H54 (cell line): ENCODE data around the gene APBA2.
"Not testable (repeated sequence)": the region's sequence is repeated elsewhere in the genome, so short reads cannot be mapped to it uniquely, and the experiment has no call there.

Experiments
- DNase-seq: peaks from one replicate; pipeline ENCODE4 v3.0.0; 2011; ENCODE audit warnings: low spot score, mixed read lengths; ENCODE audit not compliant: insufficient read length
- FAIRE-seq: peaks from 3 replicates; lab custom pipeline; 2011; peaks lifted over from hg19 to GRCh38; lab: Jason Lieb, UNC
- POLR2A ChIP-seq: IDR thresholded peaks from 2 replicates; pipeline ENCODE4 v1.6.1; 2011; ENCODE audit warnings: low read depth, mild to moderate bottlenecking, low read length

The APBA2 gene

DNA sequence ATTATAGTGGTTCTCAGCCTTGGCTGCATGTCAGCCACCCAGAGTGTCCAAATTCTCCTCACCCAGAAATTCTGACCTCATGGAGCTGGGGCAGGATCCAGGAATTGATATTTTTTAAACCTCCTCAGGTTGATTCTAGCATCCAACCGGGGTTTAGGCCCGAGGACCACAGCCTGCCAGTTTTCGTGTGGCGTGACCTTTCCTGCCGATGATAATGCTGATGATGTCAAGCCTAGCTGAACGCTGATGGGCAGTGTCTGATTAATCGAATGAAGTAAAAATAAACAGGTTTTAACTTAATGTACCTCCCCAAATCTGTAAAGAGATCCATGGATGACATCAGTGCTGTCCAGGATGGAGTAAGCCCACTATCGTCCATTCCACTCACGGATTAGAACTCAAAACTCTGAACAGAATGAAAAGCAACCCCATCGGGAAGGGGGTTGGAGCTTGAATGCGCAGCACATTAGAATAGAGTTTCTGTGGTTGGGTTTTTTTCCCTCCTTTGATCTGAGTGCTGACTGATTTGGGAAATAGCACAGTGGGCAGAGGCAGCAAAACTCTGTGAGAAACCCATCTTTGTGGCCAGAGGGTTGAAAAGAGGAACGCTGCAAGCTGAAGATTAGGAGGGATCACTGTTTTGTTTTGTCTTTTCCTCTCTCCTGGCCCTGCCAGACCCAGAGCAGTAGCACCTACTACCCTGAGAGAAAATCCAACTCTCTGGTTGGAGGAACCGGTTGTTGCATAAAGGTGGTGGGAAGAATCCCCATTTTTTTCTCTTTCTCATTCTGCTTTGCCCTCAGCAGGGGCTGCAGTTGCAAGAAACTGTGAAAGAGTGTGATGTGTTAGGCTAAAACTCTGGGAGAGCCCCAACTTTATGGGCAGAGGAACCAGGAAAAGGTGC lies 153.9 kb downstream of the APBA2 start:
- DNase-seq, result no peak
- no peak for FAIRE-seq
- no peak for TF ChIP-seq POLR2A

DNA sequence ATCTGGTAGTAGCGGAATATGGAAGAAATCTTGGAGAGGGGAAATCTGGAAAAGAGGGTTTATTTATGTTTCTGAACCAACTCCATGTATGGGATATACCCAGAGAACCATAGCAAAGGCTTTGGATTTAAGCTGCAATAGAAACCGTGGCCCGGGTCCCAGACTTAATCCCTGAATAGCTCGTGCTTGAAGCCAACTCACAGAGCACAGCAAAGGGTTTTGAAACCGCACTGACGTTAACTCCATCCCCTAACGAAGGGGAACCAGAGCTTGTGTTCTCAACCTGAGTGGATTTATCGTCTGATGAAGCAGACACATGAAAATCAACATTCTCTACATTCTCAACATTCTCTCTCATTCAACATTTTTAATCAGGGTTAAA lies 154.6 kb downstream of the APBA2 start:
- FAIRE-seq, result no peak
- DNase-seq, result no peak
- no peak for TF ChIP-seq POLR2A

DNA sequence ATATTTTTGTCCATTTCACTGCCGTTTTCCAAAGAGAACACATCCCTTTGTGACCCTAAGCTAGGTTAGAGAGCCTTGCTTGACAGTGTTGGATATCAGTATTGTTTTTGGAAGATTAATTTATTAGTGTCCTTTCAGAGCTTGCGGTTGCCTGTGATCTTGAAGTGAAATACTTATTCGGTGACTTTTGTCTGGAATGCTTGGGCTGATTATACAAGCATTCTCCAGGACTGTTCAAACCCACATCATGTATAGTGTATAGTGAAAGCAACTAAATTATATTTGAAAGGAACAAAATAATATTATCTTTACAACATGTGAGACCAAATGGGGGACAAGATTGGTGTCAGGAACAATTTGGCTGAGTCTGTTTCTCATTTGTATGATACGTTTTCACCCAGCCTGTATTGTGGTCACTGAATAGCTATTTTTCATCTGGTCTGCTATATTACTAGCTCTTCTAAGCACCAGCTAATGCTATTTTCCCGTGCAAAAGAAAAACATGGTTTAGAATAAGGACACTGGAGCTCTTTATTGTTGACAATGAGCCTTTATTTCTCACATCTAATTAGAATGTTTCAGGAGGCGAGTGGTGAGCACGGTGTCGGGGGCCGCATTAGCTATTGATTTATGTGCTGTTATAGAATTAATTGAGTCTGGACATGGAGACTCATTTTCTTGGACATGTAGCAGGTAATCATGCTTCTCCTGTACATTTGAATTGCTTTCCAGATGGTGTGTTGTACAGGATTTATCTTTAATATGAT lies 158.1 kb downstream of the APBA2 start:
- FAIRE-seq, result no peak
- no peak for DNase-seq
- no peak for TF ChIP-seq POLR2A

DNA sequence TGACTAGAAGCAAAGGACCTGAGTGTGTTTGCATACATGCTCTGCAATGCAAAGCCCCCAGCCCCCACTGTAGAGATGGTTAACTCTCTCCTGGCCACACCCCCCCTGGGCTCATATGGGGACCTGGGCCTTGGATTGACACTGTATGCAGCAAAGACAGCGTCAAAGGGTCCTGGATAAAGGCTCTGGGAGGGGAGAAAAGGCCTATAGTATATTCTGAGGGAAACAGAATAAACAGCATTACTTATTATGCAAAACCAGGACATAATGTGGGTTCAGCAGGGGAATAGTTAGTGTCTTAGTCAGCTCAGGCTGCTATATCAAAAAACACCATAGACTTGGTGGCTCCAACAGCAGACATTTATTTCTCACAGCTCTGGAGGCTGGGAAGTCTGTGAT lies 158.7 kb downstream of the APBA2 start:
- TF ChIP-seq POLR2A, result no peak
- no peak for DNase-seq
- FAIRE-seq, result no peak

DNA sequence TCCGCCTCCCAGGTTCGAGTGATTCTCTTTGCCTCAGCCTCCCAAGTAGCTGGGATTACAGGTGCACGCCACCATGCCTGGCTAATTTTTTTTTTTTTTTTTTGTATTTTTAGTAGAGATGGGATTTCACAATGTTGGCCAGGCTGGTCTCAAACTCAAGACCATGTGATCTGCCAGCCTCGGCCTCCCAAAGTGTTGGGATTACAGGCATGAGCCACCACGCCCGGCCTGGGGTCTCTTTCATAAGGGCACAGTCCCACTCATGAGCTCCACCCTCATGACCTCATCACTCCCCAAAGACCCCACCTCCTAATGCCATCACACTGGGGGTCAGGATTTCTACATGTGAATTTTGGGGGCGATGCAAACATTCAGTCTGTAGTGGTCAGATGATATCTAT lies 159.4 kb downstream of the APBA2 start:
- not testable (repeated sequence) for FAIRE-seq, DNase-seq

DNA sequence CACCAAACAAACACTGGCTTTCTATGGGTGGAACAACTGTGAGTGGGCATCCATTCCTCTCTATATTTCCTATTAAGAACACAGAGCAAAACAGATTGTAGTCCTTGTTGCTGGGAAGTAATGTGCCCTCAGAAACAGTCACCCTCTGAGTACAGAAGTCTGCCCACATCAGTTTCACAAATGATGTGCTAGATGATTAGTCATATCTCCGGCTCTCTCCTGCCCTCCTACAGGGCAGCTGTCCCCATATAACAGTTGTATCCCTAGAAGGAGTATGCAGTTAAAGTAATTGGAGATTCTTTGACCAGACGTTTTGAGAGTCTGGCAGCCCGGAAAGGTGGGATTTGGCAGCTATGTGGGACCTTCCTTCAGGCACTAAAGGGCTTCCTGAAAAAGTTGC lies 159.9 kb downstream of the APBA2 start:
- DNase-seq (peak; percentile 44), FAIRE-seq (no peak)
- TF ChIP-seq POLR2A, result no peak

DNA sequence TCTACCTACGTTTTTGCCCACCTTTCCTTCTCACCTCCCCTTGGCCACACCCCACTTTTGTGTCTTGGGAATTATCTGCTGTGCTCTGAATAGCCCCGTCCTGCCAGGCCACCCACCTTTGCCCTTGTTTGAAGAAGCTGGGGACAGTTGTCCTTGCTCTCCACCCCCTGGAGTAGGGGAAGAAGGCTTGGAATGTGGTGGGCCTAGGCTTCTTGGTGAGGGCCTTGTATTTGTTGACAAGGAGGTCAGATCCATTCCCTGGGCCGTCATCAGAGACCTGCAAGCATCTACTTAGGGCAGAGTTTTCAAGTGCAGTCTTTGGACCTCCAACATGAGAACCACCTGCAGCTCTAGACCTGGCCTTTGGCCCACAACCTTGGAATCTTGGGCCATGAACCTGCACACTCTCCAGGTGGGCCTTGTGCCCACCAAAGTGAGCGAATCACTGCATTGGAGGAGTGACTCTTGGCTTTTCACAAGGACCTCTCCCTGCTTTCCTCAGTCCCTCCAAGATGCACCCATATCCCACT lies 160.6 kb downstream of the APBA2 start:
- FAIRE-seq, result no peak
- no peak for DNase-seq
- TF ChIP-seq POLR2A, result no peak

DNA sequence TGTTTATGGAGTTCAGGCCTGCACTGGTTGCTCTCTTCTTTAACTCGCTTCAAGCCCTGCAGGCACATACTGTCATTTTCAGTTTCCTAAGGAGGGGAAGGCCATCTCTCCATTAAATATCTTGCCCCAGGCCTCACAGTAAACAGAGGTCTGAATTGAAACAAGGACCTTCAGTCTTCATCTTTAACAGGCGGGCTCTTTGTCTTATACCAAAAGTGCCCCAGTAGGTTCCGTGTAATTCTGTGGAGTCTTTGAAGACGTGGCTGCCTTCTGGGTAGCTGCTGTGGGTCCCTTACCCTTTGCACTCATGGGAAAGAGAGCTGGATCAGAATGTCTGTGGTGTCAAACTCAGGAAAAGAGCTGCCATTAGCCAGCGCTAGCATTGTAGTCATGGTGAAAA lies 161.2 kb downstream of the APBA2 start:
- FAIRE-seq (no peak), DNase-seq (no peak)
- no peak for TF ChIP-seq POLR2A

DNA sequence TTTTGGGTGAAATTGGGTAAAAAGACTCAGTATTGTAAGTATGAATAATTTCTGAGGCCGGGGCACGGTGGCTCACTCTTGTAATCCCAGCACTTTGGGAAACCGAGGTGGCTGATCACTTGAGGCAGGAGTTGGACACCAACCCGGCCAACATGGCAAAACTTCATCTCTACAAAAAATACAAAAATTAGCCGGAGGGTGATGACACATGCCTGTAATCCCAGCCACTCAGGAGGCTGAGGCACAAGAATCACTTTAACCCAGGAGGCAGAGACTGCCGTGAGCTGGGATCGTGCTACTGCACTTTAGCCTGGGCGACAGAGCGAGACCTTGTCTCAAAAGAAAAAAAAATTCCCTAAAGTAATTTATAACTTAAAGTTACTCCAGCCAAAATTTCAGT lies 162.2 kb downstream of the APBA2 start:
- FAIRE-seq, result no peak
- TF ChIP-seq POLR2A, result no peak

DNA sequence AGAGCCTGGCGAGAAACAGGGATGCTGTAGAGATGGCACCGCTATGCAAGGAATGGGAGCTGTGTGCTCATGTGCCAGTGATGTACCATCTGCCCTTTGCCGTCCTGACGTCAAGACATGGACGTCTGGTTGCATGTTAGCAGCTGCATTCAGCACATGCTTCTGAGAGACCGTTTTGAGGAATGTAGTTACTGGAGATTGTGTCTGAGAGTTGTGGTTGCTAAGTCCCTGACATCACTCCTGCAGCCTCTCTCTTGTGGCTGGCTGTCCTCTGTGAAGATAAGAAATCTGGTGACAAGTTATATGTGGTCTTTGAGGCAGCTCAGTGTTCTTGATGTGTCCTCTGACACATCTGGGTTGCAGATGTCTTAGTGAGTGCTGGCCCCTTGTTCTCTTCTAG lies 165.1 kb downstream of the APBA2 start:
- DNase-seq, result no peak
- no peak for TF ChIP-seq POLR2A
- FAIRE-seq, result no peak

More for the DNA sequence above, 162.2 kb downstream of the APBA2 start:
- no peak for DNase-seq

DNA sequence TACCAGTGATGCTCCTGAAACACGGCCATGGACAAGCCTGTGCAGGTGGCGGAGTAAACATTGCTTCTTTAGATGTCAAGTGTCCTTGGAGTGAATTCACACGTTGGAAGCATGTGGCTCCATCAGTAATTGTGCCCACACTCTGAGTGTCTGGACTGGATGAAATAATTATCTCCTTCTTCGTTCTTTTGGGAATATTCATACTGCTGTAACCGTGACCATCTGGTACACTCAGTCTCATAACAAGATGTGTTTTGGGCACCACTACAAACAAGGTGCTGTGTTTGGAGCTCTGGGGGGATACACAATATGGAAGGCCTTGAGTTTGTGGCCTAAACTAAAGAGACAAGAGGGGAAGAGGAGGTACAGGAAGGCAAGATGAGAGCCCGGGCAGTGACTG lies 165.6 kb downstream of the APBA2 start:
- DNase-seq (no peak), FAIRE-seq (no peak)
- TF ChIP-seq POLR2A, result no peak

DNA sequence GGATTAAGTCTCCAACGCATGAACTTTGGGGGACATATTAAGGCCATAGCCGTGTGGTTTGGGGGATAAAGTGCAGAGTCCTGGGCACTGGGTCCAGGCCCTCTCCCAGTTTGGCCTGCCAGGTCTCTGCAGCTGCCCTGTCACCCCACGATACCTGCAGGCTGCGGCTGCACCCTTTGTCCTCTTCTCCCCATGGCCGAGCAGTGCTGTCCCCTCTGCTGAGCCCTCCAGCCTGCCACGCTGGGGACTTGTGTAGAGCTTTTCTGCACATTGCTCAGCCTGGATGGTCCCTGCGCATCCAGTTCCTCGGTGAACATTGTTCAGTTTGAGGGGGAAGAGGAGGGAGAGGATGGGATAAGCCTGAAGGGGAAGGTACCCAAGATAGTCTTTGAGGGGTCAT lies 167.2 kb downstream of the APBA2 start:
- no peak for FAIRE-seq
- TF ChIP-seq POLR2A, result no peak

DNA sequence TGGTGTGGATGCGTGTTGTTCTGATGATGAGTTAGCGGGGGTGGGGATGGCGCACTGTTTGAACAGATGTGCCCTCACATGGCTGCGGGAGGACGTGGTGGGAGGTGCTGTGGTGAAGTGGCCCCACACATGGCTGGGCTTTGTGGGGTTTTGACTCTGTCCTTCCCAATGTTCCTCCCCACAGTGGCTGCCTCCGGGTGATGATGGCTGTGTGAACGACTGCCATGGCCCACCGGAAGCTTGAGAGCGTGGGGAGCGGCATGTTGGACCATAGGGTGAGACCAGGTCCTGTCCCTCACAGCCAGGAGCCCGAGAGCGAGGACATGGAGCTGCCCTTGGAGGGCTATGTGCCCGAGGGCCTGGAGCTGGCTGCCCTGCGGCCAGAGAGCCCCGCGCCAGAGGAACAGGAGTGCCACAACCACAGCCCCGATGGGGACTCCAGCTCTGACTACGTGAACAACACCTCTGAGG lies 167.9 kb downstream of the APBA2 start:
- no peak for FAIRE-seq
- TF ChIP-seq POLR2A, result no peak
- no peak for DNase-seq

More for the DNA sequence above, 167.2 kb downstream of the APBA2 start:
- DNase-seq, result no peak
